HG02571 (cell line): ENCODE data around the gene TBCEL.
A peak's percentile ranks its signal among the peaks of the same experiment; 100 is the strongest.
"Not testable (repeated sequence)": the region's sequence is repeated elsewhere in the genome, so short reads cannot be mapped to it uniquely, and the experiment has no call there.

ENCODE experiments used
- ATAC-seq: cut with Tn5 transposase; IDR thresholded peaks from one replicate; pipeline ENCODE4 v1.9.1; 2021; ENCODE audit warnings: mild to moderate bottlenecking, moderate library complexity; ENCODE audit not compliant: unreplicated experiment

The TBCEL gene

GRCh38 chr11:121023848-121024751, at the start of gene TBCEL:
TSS of gene TBCEL (plus strand) at chr11:121024102. CDS start at chr11:121045691, 21,589 bp downstream.
- peak; percentile 96 for ATAC-seq

GRCh38 chr11:120974466-120974865, 49.4 kb upstream of the TBCEL start:
- no peak for ATAC-seq

- ATAC-seq, result no peak
Observed at GRCh38 chr11:120974965-120975364, 48.9 kb upstream of the TBCEL start.

GRCh38 chr11:120977266-120978137, 46.4 kb upstream of the TBCEL start:
- ATAC-seq, result no peak

- ATAC-seq, result no peak
Observed at GRCh38 chr11:120978701-120979100, 45.2 kb upstream of the TBCEL start.

GRCh38 chr11:120985718-120986569, 38.0 kb upstream of the TBCEL start:
- ATAC-seq, result no peak

- no peak for ATAC-seq
Observed at GRCh38 chr11:120988603-120989002, 35.3 kb upstream of the TBCEL start.

- no peak for ATAC-seq
Observed at GRCh38 chr11:120991830-120992686, 31.8 kb upstream of the TBCEL start.

- ATAC-seq, result no peak
Observed at GRCh38 chr11:120994091-120994859, 29.6 kb upstream of the TBCEL start.

- no peak for ATAC-seq
Observed at GRCh38 chr11:120995184-120995583, 28.7 kb upstream of the TBCEL start.

- no peak for ATAC-seq
Observed at GRCh38 chr11:120996973-120997372, 26.9 kb upstream of the TBCEL start.

GRCh38 chr11:120998581-120998980, 25.3 kb upstream of the TBCEL start:
- ATAC-seq, result no peak

- ATAC-seq, result no peak
Observed at GRCh38 chr11:121004206-121004840, 19.6 kb upstream of the TBCEL start.

GRCh38 chr11:121006922-121007321, 17.0 kb upstream of the TBCEL start:
- no peak for ATAC-seq

- no peak for ATAC-seq
Observed at GRCh38 chr11:121008551-121008950, 15.4 kb upstream of the TBCEL start.

GRCh38 chr11:121012091-121012490, 11.8 kb upstream of the TBCEL start:
- no peak for ATAC-seq

GRCh38 chr11:121018746-121019145, 5.2 kb upstream of the TBCEL start:
- ATAC-seq, result no peak

GRCh38 chr11:121021718-121022117, 2.2 kb upstream of the TBCEL start:
- ATAC-seq, result not testable (repeated sequence)

GRCh38 chr11:121024989-121025388, 1.1 kb downstream of the TBCEL start:
- no peak for ATAC-seq
